GM19324 (cell line): Measurements from ENCODE around the gene RNF213.
"Not testable (repeated sequence)": the region's sequence is repeated elsewhere in the genome, so short reads cannot be mapped to it uniquely, and the experiment has no call there.

Source experiments
- ATAC-seq: cut with Tn5 transposase; IDR thresholded peaks from one replicate; pipeline ENCODE4 v1.9.1; 2021; ENCODE audit warnings: mild to moderate bottlenecking, moderate library complexity; ENCODE audit not compliant: unreplicated experiment, low FRiP score

The RNF213 gene

DNA sequence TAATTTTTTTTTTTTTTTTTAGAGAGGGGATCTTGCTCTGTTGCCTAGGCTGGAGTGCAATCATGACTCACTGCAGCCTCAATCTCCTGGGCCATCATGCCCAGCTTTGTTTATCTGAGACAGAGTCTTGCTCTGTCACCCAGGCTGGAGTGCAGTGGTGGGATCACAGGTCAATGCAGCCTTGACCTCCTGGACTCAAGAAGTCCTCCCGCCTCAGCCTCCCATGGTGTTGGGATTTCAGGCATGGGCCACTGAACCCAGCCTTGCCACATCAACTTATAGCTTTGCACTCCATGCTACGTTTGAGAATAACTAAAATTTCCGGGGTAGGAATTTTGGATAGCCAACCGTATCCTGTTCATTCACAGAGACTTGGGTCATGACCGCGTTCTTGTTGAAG, 30.6 kb downstream of the RNF213 start:
- ATAC-seq: no peak

DNA sequence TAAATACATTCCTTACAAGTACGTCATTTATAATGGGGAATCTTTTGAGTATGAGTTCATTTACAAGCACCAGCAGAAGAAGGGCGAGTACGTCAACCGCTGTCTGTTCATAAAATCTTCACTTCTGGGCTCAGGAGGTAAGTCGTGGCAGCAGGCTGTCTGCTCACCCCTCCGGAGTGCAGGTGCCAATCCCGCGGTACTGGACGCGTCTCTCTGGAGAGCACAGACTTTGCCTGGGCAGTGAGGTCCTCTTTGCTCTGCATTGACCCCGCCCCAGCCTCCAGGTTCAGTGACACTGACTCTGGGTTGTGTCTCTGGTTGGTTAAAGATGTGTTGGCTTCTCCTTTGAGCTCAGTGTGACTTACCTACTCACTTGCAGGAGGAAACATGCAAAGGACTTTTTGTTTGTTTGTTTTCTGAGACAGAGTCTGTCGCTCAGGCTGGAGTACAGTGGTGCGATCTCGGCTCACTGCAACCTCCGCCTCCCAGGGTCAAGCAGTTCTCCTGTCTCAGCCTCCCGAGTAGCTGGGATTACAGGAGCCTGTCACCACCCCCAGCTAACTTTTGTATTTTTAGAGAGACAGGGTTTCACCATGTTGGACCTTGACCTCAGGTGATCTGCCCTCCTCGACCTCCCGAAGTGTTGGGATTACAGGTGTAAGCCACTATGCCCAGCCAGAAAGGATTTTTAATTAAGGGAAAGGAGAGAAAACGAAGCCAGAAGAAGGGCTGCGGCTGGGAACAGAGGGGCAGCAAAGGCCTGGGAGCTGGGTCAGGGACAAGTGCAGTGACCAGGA, 31.2 kb downstream of the RNF213 start:
- ATAC-seq: no peak

DNA sequence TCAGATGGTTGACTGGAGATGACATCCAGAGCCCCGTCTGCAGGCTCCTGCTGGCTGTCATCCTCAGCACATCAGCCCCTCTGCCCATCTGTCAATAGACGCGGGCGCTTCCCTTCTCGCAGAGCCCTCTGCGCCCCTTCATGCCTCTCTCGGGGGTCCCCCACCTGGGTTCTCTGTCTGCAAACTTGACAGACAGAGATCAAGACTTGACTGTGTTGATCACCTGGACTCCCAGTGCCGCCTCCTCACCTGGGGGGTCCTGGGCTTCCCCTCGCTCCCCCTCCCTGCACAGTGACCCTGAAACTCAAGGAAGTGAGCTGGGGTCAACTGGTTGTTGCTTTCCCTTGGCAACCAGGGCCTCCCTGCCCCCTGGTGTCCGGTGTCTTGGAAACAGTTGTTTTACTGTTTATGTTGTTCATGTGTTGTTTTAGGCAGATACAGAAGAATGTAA, 31.9 kb downstream of the RNF213 start:
- no peak for ATAC-seq

DNA sequence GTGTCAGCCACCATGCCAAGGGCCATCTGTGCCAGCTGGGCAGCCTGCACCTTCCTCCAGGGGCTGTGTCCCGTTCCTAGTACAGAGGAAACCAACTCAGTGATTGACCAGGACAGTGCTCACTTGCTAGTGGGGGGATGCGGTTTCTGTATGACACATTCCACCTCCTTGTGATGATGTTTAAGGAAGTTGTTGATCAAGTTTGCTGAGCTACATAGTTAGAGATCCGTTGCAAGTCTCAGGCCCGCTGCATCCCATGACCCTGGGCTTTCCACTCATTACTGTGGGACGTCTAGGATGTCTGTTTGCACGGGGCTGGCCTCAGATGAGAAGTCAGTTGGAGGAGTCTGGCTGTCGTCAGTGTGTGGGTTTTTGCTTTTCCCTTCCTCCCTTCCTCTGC, 33.6 kb downstream of the RNF213 start:
- ATAC-seq: no peak

DNA sequence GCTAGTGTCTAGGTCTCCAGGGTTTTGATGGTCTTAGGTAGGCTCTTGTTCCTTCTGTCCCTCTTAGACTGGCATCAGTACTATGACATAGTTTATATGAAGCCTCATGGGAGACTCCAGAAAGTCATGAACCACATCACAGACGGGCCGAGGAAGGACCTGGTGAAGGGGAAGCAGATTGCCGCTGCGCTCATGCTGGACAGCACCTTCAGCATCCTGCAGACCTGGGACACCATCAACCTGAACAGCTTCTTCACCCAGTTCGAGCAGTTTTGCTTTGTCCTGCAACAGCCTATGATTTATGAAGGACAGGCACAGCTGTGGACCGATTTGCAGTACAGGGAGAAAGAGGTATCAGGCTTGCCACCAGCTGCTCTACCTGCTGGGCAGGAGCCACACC, 34.0 kb downstream of the RNF213 start:
- no peak for ATAC-seq

DNA sequence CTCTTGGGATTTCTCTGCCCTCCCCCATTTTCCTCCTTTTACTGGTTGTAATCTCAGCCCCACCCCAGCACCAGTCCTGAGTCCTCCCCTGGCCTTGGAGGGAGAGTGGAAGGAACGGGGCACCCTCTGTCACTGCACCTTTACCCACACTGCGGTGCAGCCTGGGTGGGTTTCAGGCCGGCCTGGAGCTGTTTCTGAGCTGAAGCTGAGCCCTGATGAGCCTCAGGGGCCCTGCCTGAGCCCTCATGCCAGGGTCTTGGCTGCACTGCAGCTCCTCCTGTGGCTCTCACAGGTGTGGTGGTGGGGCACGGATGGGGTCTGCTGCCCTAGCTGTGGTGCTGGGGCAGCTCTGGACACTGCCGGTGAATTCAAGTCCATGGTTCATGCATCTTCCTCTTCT, 34.5 kb downstream of the RNF213 start:
- no peak for ATAC-seq

DNA sequence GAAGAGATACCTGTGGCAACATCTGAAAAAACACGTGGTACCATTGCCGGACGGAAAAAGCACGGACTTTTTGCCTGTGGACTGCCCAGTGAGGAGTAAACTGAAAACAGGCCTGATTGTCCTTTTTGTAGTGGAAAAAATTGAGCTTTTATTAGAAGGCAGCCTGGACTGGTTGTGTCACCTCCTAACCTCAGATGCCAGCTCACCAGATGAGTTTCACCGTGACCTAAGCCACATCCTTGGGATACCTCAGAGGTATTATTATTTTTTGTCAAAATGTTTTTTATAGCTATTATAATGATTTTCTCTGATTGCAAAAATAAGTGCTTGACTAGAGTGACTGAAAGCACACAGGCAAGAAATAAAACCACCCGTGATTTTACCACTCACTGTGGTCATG, 34.9 kb downstream of the RNF213 start:
- no peak for ATAC-seq

DNA sequence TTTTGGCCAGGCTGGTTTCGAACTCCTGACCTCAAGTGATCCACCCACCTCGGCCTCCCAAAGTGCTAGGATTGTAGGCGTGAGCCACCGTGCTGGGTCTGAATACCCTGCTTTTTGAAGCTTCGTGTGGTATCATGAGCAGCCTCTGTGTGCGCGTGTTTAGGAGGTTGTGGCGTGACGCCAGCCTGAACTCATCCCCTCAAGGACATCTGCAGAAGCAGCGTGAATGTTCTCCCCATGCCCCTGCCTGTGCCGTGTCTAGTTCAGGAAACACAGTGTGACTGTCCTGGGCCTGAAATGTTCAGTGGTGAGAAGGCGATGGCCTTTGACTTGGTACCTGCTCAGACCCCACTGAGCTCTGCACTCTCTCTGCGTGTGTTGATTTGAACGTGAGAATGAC, 35.6 kb downstream of the RNF213 start:
- no peak for ATAC-seq

DNA sequence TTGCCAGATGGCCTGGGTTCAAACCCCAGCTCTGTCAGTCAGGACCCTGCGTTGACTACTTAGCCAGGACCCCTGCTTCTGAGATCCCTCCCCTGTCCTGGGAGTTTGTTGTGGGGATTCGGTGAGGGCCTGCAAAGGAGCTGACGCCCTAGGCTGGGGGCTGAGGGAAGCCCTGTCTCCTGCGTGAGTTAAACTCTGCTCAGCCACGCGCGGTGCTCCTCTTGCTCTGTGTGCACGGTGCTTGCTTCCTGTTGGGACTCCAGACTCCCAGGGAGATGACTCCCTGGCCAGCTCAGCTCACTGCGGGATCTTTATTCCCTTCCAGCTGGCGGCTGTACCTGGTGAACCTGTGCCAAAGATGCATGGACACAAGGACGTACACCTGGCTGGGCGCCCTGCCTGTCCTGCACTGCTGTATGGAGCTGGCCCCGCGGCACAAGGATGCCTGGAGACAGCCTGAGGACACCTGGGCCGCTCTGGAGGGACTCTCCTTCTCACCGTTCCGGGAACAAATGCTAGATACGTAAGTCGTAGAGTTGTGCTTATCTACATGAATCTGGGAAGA, 37.4 kb downstream of the RNF213 start:
- no peak for ATAC-seq

DNA sequence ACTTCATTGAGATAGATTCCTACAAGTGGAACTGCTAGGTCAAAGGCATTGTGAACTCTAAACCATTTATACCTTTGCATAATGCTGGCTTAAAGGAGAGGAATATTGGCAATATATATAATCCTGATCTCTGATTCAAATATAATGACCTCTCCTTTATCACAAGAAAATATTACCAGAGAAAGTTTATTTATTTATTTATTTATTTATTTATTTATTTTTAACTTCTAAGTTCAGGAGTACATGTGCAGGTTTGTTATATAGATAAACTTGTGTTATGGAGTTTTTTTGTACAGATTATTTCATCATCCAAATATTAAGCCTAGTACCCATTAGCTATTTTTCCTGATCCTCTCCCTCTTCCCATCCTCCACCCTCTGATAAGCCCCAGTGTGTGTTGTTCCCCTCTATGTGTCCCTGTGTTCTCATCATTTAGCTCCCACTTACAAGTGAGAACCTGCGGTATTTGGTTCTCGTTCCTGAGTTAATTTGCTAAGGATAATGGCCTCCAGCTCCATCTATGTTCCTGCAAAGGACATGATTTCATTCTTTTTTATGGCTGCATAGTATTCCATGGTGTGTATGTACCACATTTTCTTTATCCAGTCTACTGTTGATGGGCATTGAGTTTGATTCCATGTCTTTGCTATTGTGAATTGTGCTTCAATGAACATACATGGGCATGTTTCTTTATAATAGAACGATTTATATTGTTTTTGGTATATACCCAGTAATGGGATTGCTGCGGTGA, 38.9 kb downstream of the RNF213 start:
- not testable (repeated sequence) for ATAC-seq

DNA sequence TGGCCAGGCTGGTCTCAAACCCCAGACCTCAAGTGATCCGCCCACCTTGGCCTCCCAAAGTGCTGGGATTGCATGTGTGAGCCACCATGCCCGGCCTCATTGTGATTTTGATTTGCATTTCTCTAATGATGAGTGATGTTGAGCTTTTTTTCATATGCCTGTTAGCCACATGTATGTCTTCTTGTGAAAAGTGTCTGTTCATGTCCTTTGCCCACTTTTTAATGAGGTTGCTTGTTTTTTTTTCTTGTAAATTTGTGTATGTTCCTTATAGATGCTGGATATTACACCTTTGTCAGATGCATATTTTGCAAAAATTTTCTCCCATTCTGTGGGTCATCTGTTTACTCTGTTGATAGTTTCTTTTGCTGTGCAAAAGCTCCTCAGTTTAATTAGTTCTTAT, 40.1 kb downstream of the RNF213 start:
- not testable (repeated sequence) for ATAC-seq

DNA sequence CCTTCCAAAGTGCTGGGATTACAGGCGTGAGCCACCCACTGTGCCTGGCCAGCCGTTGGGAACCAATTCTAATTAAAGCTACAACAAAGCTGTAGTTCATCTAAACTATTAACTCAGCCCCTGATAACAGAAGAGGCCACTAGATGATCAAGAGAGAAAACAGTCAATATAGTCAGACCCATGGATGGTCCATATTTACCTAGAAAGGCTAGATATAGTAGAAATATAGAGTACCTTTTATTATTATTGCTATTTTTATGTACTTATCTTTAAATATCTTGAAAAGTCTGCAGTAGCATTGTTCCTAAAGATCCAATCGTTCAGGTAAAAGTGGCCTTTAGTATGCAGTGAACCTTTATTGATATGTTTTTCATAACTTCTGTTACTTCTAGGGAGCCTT, 43.2 kb downstream of the RNF213 start:
- no peak for ATAC-seq

DNA sequence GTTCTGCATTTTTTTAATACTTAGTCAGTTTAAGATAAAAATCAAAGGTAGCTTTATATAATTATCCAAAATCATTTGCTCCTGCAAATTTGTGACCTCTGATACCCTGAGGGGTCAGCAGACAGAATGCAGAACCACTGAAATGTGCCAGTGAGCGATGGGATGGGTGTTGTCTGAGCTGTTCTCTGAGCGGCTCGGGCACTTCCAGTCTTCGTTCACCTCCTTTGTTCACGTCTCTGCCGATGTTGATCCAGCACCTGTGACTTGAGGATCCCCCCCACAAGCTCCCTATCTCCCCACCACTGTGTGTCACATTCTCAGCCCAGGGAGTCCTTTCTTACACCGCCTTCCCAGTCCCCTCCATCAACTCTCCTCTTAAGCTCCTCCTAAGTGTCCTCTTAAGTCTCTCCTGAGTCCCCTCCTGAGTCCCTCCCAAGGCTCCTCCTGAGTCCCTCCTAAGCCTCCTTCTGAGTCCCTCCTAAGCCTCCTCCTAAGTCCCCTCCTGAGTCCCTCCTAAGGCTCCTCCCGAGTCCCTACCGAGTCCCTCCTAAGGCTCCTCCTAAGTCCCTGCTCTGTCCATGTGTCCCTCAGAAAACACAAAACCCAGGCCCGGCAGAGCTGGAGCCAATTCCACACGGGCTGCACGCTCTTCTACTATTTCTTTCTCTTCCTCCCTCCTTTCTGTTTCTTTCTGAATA, 47.5 kb downstream of the RNF213 start:
- no peak for ATAC-seq

DNA sequence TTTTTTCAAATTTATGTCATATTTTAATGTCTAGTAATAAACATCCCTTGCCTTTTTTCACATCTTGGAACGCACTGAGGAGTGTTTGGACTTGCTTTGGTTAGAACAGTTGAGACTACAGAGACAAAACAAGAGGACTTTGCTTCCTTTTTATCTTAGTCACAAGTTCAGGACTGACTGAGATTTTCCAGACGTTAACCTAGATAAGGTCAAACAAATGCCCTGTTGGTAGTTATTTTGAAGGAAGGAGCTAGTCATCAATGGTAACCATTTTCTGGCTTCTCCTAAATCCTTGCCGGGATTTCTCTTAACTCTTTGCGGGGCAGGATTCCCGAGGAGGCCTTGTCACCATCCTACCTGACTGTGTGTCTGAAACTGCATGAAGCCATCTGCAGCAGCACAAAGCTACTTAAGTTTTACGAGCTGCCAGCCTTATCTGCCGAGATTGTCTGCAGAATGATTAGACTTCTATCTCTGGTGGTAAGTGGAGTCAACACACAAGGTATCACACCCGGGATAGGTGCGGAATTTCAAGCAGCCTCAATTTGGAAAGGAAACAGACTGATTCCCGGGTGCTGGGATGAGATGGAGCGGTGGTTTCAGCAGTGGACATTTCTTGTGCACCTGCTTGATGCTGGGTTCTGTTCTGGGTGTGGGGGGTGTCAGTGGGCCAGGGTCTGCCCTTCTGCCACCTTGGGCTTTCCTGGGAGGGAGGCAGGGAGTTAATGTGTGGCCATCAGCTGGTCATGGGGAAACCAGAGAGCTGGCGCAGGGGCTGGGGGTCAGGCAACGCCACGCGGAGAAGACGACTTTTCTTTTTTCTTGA, 48.3 kb downstream of the RNF213 start:
- no peak for ATAC-seq

DNA sequence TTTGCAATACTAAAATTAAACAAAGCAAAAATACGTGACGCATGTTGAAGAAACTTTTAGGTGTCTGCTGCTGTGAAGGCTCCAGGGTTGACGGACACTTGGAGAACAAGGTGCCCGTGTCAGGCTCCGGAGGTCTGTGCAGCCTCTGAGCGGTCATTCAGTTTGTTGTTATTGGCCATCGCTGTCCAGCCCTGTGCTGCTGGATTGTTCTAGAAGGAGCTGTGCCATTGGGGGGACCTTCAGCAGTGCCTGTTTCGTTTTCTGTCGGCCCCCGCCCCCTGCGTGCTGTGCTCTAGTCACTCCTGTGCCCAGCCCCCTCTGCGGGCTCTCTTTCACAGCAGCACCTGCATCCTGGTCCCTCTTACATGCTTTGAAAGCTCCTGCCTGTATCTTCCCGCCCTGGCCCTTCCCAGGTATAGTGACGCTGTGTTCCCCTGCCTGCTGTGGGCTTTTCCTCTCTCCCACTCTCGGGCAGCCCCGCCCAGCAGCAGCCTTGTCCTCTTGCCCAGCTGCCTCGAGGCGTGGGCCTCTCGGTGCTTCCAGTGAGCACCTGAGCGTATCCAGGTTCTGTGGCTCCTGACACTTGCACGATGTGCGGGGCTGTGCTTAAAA, 50.7 kb downstream of the RNF213 start:
- ATAC-seq: no peak

DNA sequence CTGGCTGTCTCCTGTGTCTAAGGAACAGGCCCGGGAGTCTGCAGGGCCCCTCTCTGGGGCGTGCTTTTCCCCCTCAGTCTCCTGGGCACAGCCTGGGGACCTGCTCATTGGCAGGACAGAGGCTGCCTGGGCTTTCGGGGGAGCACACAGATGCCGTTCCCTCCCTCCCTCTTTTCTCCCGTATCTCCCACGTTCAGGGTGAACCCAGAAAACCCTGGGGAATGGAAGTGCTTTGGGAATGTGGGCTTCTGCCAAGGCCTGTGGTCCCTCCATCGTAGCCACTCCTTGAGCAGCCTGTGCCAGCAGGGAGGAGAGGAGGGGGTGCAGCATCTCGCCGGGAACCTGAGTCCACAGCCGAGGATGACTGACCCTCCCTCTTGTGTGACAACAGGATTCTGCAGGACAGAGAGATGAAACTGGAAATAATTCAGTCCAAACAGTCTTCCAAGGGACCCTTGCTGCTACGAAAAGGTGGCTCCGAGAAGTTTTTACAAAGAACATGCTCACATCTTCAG, 52.0 kb downstream of the RNF213 start:
- no peak for ATAC-seq

DNA sequence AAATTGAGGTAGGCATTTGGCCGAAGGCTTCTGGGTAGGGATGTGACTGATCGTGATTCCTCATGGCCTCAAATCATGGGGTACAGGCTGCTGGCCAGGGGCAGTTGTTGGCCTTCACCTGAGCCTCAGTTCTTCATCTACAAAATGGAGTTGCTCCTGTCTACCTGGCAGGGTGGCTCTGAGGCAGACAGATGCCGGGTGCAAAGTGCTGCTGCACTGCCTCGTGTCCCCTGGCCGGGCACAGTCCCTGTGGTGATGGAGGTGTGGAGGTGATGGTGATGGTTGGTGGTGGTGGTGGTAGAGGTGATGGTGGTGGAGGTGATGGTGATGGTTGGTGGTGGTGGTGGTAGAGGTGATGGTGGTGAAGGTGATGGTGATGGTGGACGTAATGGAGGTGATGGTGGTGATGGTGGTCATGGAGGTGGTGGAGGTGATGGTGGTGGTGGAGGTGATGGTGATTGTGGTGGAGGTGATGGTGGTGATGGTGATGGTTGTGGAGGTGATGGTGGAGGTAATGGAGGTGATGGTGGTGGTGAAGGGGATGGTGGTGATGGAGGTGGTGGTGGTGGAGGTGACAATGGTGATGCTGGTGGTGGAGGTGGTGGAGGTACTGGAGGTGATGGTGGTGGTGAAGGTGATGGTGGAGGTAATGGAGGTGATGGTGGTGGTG, 52.6 kb downstream of the RNF213 start:
- no peak for ATAC-seq

DNA sequence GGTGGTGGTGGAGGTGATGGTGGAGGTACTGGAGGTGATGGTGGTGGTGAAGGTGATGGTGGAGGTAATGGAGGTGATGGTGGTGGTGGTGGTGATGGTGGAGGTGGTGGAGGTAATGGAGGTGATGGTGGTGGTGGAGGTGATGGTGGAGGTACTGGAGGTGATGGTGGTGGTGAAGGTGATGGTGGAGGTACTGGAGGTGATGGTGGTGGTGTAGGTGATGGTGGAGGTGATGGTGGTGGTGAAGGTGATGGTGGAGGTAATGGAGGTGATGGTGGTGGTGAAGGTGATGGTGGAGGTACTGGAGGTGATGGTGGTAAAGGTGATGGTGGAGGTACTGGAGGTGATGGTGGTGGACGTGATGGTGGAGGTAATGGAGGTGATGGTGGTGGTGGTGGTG, 53.3 kb downstream of the RNF213 start:
- not testable (repeated sequence) for ATAC-seq
